Neural progenitor cell (in vitro differentiated cells): ENCODE measurements around the gene COG3. TPM values are rescaled to one million over a fixed set of nuclear protein-coding genes. Genes with fewer than 3 reads are reported as not detected.

Source experiments
- DNase-seq: peaks from one replicate; pipeline ENCODE4 v3.0.0-alpha.2; 2016; ENCODE audit warnings: low spot score
- H2AFZ ChIP-seq: fragments of 200-600 bp; sonication (generic); replicated peaks from 2 replicates; pipeline ENCODE4 v1.6.1; 2016; ENCODE audit warnings: antibody characterized with exemption
- H3F3A ChIP-seq: fragments of 200-600 bp; sonication (generic); 2 replicates; pipeline ENCODE4 v1.6.1; 2016; ENCODE audit warnings: antibody characterized with exemption, low read depth
- H3K27ac ChIP-seq: fragments of 200-600 bp; sonication (generic); 2 replicates; pipeline ENCODE4 v1.5.1; 2016; ENCODE audit warnings: mild to moderate bottlenecking
- H3K27me3 ChIP-seq: fragments of 200-600 bp; sonication (generic); 2 replicates; pipeline ENCODE4 v1.6.1; 2016; ENCODE audit warnings: mild to moderate bottlenecking, moderate library complexity
- H3K36me3 ChIP-seq: fragments of 200-600 bp; sonication (generic); 2 replicates; pipeline ENCODE4 v1.5.1; 2016
- H3K4me1 ChIP-seq: fragments of 200-600 bp; sonication (generic); 2 replicates; pipeline ENCODE4 v1.6.1; 2016; ENCODE audit warnings: mixed run types
- H3K4me2 ChIP-seq: fragments of 200-600 bp; sonication (generic); 2 replicates; pipeline ENCODE4 v1.6.1; 2016
- H3K4me3 ChIP-seq: fragments of 200-600 bp; sonication (generic); 2 replicates; pipeline ENCODE4 v1.5.1; 2016
- H3K79me2 ChIP-seq: fragments of 200-600 bp; sonication (generic); 2 replicates; pipeline ENCODE4 v1.6.1; 2016; ENCODE audit warnings: low read depth
- H3K9ac ChIP-seq: fragments of 200-600 bp; sonication (generic); 2 replicates; pipeline ENCODE4 v1.6.1; 2016
- H3K9me3 ChIP-seq: fragments of 200-600 bp; sonication (generic); 2 replicates; pipeline ENCODE4 v1.5.1; 2016; ENCODE audit warnings: low read depth
- H4K20me1 ChIP-seq: fragments of 200-600 bp; sonication (generic); 2 replicates; pipeline ENCODE4 v1.6.1; 2016; ENCODE audit warnings: low read depth
- H3K27ac Mint-ChIP-seq: 3 replicates; pipeline ENCODE4 v1.8.0; 2021; ENCODE audit warnings: mixed read lengths
- H3K27me3 Mint-ChIP-seq: 2 replicates; pipeline ENCODE4 v1.8.0; 2022; ENCODE audit warnings: low read depth, mild to moderate bottlenecking, inconsistent platforms, moderate library complexity, mixed read lengths; ENCODE audit not compliant: insufficient read depth
- H3K36me3 Mint-ChIP-seq: 3 replicates; pipeline ENCODE4 v1.8.0; 2021; ENCODE audit warnings: mixed read lengths
- H3K4me1 Mint-ChIP-seq: 3 replicates; pipeline ENCODE4 v1.8.0; 2021; ENCODE audit warnings: mixed read lengths
- H3K4me3 Mint-ChIP-seq: 3 replicates; pipeline ENCODE4 v1.8.0; 2021; ENCODE audit warnings: mild to moderate bottlenecking, moderate library complexity, mixed read lengths
- H3K9me3 Mint-ChIP-seq: 3 replicates; pipeline ENCODE4 v1.8.0; 2020; ENCODE audit warnings: mixed read lengths
- CTCF ChIP-seq: fragments of 200-600 bp; sonication (generic); IDR thresholded peaks from 2 replicates; pipeline ENCODE4 v1.5.1; 2017; ENCODE audit warnings: antibody characterized with exemption, mild to moderate bottlenecking
- EZH2 ChIP-seq: fragments of 200-600 bp; sonication (generic); IDR thresholded peaks from 2 replicates; pipeline ENCODE4 v1.6.1; 2017; ENCODE audit warnings: antibody characterized with exemption, mild to moderate bottlenecking, moderate library complexity
- small RNA-seq: library from RNA; depleted of rRNA; stranded (forward); fragments of <200 nt; gene quantifications from one replicate; pipeline ENCODE3, GENCODE V24; 2015
- total RNA-seq: library from RNA; depleted of rRNA; stranded (reverse); fragments of >200 nt; gene quantifications from 2 replicates; pipeline ENCODE4 v1.2.3, GENCODE V29; 2015; ENCODE audit warnings: low replicate concordance

The COG3 gene
- total RNA-seq, 1 donor from 2014 or later: 36.0 TPM

- no peak overlapping the region for H3K27ac Mint-ChIP-seq
- no peak overlapping the region for H3K4me2 ChIP-seq
- no peak overlapping the region for H3K4me3 Mint-ChIP-seq
- no peak overlapping the region for H3K4me3 ChIP-seq
- no peaks in the 10 kb centered on the region for H3K4me1 ChIP-seq
- no peaks in the 10 kb centered on the region for H3K36me3 ChIP-seq
- peak overlapping the region; percentile 77 for H2AFZ ChIP-seq
- DNase-seq: peak; percentile 9
- H3K9me3 Mint-ChIP-seq: no peaks in the 10 kb centered on the region
- H3K27me3 ChIP-seq: no peaks in the 10 kb centered on the region
- H3K79me2 ChIP-seq: no peaks in the 10 kb centered on the region
- no peak overlapping the region for H3K9ac ChIP-seq
- no peaks in the 10 kb centered on the region for H3K36me3 Mint-ChIP-seq
- no peaks in the 10 kb centered on the region for H3F3A ChIP-seq
- no peaks in the 10 kb centered on the region for H3K9me3 ChIP-seq
- TF ChIP-seq EZH2 (no peak), CTCF (peak; percentile 36)
- H3K27me3 Mint-ChIP-seq: peaks cover 3% of the 10 kb centered on the region
- H3K27ac ChIP-seq: no peak overlapping the region
- peaks cover 4% of the 10 kb centered on the region for H3K4me1 Mint-ChIP-seq
- H4K20me1 ChIP-seq: no peaks in the 10 kb centered on the region
Measured at GRCh38 chr13:45584816-45585215, 120.1 kb downstream of the COG3 start.

Small RNA genes within 50 kb of the gene (small RNA-seq; reads per million reads assigned to genes)
- gene RNA5SP27 (not detected), gene TIMM9P3 (not detected)

Other genes with a start within 250 kb of the COG3 start
- gene TPT1, start 123.8 kb upstream of the COG3 start, total RNA-seq: 3,253 and 4,951 TPM in 2 replicates
- 5.3 and 6.8 TPM in 2 replicates for gene SLC25A30, start 46.6 kb upstream of the COG3 start, total RNA-seq
- gene ERICH6B, start 150.8 kb downstream of the COG3 start, total RNA-seq: not detected in 2 replicates
- gene CBY2, start 237.4 kb downstream of the COG3 start, total RNA-seq: 0.31 TPM in 1 of 2 replicates, not detected in the other